AG08395 (cell line): ENCODE measurements around the gene MYRFL.
"Not testable (repeated sequence)": the region's sequence is repeated elsewhere in the genome, so short reads cannot be mapped to it uniquely, and the experiment has no call there.

ENCODE experiments used
- DNase-seq: peaks from one replicate; pipeline ENCODE4 v3.0.0; 2012; ENCODE audit warnings: mixed read lengths, low spot score

MYRFL gene

DNA sequence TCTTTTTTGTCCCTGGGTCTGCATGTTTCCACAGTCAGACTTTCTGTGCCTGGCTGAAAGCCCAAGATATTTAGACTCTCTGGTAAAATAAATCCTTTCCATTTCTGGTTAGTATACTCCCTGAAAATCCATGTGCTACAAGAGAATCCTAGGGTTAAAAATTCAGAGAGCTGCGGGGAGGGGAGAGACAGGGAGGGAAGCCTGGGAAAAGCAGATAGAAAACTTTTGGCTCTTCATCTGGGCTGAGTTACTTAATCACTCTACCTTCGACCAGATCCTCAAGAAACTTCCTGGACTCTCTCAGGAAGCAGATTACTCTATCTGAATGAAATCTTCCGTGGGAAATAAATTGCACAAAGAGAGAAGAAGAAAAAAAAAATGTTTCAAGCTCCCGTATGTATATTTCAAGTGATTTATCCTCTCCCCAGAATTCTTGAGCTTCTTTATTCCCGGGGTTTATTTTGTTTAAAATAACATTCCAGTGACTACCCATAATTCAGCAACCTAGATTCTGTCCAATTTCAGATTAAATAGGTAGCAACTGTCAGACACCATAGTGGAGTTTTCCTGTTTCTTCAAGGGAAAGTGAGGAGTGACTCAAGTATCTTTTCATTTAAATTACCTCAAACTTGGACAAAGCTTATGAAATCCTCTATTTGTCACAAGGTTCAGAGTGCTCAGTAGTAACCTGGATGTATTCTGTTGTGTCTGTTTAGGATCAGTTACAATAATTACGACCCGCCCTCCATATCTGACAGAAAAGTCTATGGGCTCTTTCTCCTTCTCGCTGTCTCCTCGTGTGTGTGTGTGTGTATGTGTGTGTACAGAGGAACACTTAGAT lies 163.7 kb downstream of the MYRFL start:
- peak; percentile 31 for DNase-seq

- no peak for DNase-seq
These were observed 166.8 kb downstream of the MYRFL start for GRCh38 chr12:69991690-69992288.

DNA sequence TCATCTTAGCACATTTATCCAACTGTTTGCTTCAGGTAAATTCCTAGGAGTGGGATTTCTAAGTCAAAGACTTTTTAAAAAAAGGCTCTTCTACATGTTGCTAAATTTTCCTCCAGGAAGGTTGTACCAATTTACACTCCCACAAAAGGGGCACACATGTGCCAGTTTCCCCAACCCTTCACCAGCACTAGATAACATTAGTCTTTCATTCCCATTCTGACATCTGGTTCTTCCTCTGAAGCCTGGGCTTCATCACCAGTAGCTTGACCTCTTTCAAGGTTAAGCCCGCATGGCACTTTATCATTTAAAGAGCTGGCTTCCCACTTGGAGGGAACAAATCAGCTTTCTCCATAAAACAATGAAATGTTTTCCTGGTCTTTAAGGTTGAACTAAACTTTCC lies 168.4 kb downstream of the MYRFL start:
- no peak for DNase-seq

DNA sequence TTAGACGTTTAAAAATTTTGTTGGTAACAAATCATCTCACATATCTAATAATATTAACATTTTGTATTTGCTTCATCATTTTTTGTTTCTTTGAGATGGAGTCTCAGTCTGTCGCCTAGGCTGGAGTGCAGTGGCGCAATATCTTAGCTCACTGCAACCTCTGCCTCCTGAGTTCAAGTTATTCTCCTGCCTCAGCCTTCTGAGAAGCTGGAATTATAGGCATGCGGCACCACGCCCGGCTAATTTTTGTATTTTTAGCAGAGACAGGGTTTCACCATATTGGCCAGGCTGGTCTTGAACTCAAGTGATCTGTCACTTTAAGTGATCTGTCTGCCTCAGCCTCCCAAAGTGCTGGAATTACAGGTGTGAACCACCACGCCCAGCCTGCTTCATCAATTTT lies 169.1 kb downstream of the MYRFL start:
- not testable (repeated sequence) for DNase-seq

DNA sequence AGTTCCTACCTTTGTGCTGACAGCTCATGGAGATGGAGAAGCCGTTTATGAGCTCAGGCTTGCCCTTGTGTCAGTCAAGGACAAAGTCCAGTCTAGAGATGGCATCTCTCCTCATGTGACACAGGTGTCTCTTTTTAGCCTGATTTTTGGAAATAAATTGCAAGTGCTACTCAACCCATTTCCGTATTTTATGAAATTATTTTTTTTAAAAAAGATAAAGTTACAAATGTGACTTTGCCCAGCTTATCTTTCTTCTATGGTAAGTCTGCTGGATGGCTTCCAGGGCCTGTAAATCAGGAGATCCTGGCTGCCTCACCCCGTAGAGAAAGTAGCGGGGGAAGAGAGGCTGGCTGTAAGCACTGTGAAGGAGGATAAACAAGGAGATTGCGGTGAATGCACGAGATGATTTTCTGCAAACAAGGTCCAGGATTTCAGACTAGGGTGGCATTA lies 169.7 kb downstream of the MYRFL start:
- no peak for DNase-seq

DNA sequence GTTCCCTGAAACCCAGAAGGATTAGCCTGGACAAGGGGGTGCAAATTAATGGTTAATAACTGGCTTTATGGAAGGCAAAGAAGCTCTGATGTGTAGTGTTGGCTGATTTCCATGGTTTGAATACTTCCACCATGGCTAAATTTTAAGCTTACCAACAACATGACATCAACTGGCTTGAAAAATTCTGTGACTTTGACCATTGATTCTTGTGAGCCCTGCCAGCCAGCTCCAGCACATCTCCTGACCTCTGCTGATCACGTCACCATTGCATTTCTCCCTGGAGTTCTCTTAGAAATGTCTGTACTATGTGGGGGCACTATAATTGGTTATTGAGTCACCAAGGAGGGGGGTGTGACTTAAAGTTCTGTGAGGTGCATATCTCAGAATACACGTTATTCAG lies 171.2 kb downstream of the MYRFL start:
- no peak for DNase-seq

- DNase-seq = no peak
These were observed 171.7 kb downstream of the MYRFL start for GRCh38 chr12:69996722-69997121.

DNA sequence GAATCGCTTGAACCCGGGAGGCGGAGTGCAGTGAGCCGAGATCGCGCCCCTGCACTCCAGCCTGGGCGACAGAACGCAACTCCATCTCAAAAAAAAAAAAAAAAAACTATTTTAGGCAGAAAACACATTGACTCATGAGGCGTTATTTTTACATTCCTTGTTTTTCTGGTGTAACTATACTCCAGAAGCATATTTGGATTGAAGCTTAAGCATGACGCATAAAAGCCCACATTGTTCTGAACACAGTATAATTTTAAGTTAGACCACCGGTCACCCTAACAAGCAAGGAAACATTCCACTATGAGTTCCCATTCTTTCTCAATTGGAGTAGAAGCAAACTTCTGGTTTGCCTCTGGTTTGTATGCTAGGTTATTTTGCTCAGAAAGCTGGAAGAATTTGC lies 173.0 kb downstream of the MYRFL start:
- DNase-seq = no peak

- DNase-seq = no peak
These were observed 173.9 kb downstream of the MYRFL start for GRCh38 chr12:69998922-69999321.

DNA sequence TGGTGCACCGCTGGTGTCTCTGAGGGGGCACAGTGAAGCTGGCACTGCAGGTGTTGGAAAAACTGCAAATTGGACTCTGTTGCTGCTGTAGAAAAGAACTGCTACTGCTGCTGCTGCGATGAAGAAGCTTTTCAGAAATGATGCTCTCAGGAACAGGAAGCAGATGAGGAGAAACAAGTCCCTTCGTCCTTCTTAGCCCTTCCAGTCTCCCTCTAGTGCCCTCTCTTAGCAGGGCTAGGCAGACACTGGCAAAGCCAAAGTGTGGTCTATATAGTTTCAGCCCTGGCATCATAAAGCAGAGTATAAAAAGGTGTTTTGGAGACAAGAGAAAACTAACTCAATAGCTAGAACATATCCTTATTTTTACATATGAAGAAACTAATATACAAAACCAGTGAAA lies 174.5 kb downstream of the MYRFL start:
- DNase-seq = no peak

DNA sequence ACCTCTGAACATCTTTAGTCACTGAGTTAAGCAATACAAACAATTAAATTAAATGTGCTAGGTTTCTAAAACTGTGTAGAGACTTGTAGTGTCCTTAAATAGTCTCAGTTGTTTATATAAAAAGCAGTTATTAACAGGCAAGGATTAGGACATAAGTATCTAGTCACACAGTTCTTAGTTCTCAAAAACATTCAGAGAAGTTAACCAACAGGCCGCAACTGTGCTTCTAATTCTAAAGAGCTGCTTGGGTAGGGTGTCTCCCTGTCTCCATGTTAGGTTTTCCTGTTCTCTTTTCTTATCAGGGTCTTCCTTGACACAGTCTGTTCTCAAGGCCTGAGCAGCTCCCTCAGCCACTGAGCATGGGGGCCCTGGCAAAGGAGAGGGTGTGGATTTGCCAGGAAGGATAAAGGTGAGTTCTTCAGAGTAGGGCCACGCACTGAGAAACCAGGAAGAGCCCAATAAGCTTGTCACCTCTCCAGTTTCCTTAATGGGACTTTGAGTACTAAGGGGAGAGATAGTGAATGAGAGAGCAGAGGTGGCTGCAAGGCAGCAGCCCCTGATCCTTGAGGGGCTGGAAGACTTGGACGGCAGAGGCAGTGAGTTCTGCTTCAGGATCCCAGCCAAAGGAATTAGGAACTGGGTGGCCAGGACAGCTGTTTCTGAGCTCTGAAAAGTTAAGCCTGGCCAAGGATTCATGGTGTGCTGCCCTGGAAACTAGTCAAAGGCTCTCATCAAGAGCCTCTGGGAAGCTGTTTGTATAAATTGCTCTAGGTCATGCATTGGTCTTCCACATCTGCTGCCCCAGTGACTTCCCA lies 177.3 kb downstream of the MYRFL start:
- no peak for DNase-seq

DNA sequence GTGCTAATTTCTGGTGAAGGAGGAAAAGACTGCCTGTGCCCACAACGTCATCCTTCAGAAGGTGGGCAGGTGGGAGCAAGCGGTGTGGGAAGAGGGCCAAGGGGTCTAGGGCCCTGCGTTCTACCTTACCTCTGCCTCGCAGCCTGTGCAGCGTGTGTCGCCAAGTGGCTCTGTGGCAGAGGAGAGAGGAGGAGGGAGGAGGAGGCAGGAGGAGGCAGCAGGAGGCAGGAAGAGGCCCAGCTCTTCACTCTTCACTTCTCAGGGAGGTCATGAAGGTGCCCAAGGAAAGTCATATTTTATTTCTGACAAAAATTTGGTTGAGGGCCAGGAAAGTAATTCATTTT lies 177.9 kb downstream of the MYRFL start:
- no peak for DNase-seq

DNA sequence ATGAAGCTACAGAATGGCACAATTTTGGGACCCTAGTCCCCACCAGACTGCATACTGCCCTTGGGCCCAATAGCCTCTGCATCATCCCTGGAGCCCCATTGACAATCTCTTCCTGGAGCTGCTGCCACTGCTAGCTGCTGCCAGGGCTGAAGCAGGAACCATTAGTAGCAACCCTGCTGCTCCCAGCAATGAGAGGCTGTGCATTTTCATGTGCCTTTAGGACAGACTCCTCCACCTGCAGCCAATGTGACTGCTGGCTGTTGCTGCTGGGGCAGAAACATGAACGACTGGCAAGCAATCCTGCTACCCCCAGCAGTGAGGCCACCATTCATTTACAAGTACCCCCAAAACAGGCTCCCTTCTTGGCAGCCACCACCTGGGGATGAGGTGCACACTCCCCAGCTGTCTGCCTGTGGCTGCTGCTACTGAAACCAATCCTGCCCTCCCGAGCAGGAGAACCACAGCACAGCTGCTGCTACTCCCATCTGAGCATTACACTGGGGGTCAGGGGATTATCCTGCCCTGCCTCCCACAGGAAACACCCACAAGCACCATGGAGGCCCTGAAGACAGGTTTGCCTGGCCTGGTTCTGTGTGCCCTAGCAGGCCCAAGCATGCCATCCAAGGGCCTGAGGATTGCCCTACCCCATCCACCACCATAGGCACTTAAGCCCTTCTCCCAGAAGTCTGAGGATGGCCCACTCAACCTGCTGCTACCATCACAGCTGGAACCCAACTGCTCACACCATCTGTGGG lies 181.0 kb downstream of the MYRFL start:
- no peak for DNase-seq

GRCh38 chr12:70006619-70006973 lies 181.6 kb downstream of the MYRFL start:
- DNase-seq = no peak

DNA sequence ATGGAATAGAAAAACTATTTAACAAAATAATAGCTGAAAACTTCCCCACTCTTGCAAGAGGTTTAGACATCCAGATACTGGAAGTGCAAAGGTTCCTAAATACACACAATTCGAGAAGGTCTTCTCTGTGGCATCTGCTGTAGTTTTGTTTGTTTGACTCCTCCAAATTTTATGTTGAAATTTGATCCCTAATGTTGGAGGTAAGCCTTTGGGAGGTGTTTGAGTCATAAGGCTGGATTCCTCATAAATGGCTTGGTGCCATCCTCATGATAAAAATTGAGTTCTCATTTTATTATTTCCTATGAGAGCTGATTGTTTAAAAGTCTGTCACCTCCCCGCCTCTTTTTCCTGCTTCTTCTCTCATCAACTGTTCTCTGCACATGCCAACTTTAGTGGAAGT lies 182.7 kb downstream of the MYRFL start:
- DNase-seq = no peak
